OCI-LY7 (cell line): ENCODE results near the gene DEDD2.

Experiments
- CTCF ChIP-seq: fragments of 200-600 bp; sonication (generic); conservative IDR thresholded peaks from 2 replicates; pipeline ENCODE4 v1.5.1; 2014; ENCODE audit warnings: mild to moderate bottlenecking, antibody characterized with exemption, low read length, moderate library complexity, mixed read lengths
- EZH2phosphoT487 ChIP-seq: fragments of 200-600 bp; sonication (generic); IDR thresholded peaks from 2 replicates; pipeline ENCODE4 v1.6.1; 2018; ENCODE audit warnings: low read depth, borderline replicate concordance, mild to moderate bottlenecking, mixed run types, antibody characterized with exemption, low read length, moderate library complexity, mixed read lengths

- TF ChIP-seq CTCF (no peak), EZH2phosphoT487 (no peak)
Observed at GRCh38 chr19:42170715-42171114, 46.8 kb downstream of the DEDD2 start.
